Endothelial cell (in vitro differentiated cells): ENCODE data around the gene LIPE. TPM values are rescaled to one million over a fixed set of nuclear protein-coding genes. Genes with fewer than 3 reads are reported as not detected.
"Not testable (repeated sequence)": the region's sequence is repeated elsewhere in the genome, so short reads cannot be mapped to it uniquely, and the experiment has no call there.

ENCODE experiments used
- DNase-seq: peaks from one replicate; pipeline ENCODE4 v3.0.0; 2021; ENCODE audit warnings: low spot score
- H3K27ac Mint-ChIP-seq: one replicate; pipeline ENCODE4 v1.8.0; 2021; ENCODE audit warnings: mixed read lengths, inconsistent platforms; ENCODE audit not compliant: unreplicated experiment
- H3K27me3 Mint-ChIP-seq: one replicate; pipeline ENCODE4 v1.8.0; 2021; ENCODE audit warnings: mild to moderate bottlenecking, moderate library complexity, mixed read lengths, inconsistent platforms; ENCODE audit not compliant: unreplicated experiment
- H3K36me3 Mint-ChIP-seq: one replicate; pipeline ENCODE4 v1.8.0; 2021; ENCODE audit warnings: mild to moderate bottlenecking, low read depth, mixed read lengths, inconsistent platforms; ENCODE audit not compliant: unreplicated experiment
- H3K4me1 Mint-ChIP-seq: one replicate; pipeline ENCODE4 v1.8.0; 2021; ENCODE audit warnings: mild to moderate bottlenecking, mixed read lengths, inconsistent platforms; ENCODE audit not compliant: unreplicated experiment
- H3K4me3 Mint-ChIP-seq: one replicate; pipeline ENCODE4 v1.8.0; 2021; ENCODE audit warnings: mild to moderate bottlenecking, mixed read lengths, inconsistent platforms; ENCODE audit not compliant: unreplicated experiment
- H3K9me3 Mint-ChIP-seq: one replicate; pipeline ENCODE4 v1.8.0; 2021; ENCODE audit warnings: mixed read lengths, inconsistent platforms; ENCODE audit not compliant: unreplicated experiment
- CTCF ChIP-seq: fragments of 200-600 bp; sonication (generic); IDR thresholded peaks from one replicate; pipeline ENCODE4 v1.5.0; 2021; ENCODE audit warnings: antibody characterized with exemption; ENCODE audit not compliant: unreplicated experiment
- total RNA-seq: library from RNA; stranded (reverse); fragmentation: NEBNext Ultra II Directional; extraction: Animal tissue kit (Norgen Biotek cat#: 25700); gene quantifications from one replicate; pipeline ENCODE4 v1.2.1, GENCODE V29; 2021; ENCODE audit not compliant: unreplicated experiment

The LIPE gene
- total RNA-seq, 1 donor from 2014 or later: 5.5 TPM

- Mint-ChIP-seq H3K27me3 (peaks cover 3% of the 10 kb centered on the region), H3K4me3 (no peak overlapping the region), H3K36me3 (no peaks in the 10 kb centered on the region), H3K27ac (peak overlapping the region; percentile 12), H3K9me3 (no peaks in the 10 kb centered on the region), H3K4me1 (peaks cover 16% of the 10 kb centered on the region)
- DNase-seq: no peak
- no peak for TF ChIP-seq CTCF
Measured at GRCh38 chr19:42467183-42467760, 40.1 kb upstream of the LIPE start.

DNA sequence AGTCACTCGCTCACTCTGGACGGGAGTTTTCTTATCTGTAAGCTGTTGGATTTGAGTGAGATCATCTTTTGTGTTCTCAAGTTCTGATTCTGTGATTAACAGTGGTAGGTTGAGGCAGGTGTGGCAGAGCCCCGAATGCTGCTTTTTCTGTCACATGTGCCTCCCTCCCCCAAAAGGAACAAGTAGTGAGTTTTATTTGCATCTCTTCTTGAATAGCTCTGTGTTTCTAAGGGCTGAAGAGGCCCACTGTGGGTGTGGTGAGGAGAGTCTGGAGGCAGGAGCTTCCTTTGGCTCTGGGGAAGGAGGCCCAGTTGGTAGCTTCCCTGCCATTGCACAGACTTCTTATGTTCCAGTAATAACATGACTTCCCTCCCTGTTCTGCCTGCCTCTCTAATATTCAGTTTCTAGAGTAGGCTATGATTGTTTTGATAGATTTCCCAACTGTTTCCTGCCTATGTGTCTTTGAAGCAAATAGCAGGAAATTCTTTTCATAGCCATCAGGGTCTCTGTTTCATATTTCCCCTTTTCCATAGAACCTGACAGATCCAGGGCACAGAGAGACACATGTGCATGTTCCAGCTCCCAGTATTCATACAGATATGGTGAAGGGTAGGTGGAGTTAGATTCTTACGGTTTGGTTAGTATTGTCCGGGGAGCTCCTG lies 39.5 kb upstream of the LIPE start:
- DNase-seq: no peak
- Mint-ChIP-seq H3K27me3 (peaks cover 3% of the 10 kb centered on the region), H3K36me3 (no peaks in the 10 kb centered on the region), H3K4me3 (no peak overlapping the region), H3K4me1 (peaks cover 16% of the 10 kb centered on the region), H3K27ac (peak overlapping the region; percentile 12), H3K9me3 (no peaks in the 10 kb centered on the region)
- no peak for TF ChIP-seq CTCF

DNA sequence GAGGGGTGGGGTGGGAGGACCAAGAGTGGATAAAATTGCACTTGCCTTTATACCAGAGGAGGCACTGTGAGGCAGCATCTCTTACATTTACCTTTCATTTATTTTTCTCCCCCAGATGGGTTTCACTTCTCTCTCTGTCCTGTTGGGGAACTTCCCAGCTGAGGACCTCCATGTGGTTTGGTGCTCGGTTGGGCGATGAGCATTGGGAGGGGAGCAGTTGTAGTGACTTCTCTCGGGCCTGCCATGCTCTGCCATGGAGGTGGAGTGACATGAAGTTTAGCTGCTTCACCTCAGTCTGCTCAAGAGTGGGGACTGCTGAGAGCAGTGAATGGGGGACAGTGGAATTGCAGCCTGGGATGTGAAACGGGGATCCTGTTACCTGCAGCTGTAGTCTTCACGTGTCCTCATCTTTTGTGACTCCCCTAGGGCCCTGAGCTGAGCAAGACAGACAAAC lies 38.7 kb upstream of the LIPE start:
- Mint-ChIP-seq H3K9me3 (no peaks in the 10 kb centered on the region), H3K27me3 (peaks cover 3% of the 10 kb centered on the region), H3K4me3 (no peak overlapping the region), H3K27ac (no peak overlapping the region), H3K36me3 (no peaks in the 10 kb centered on the region), H3K4me1 (peaks cover 16% of the 10 kb centered on the region)
- no peak for DNase-seq
- no peak for TF ChIP-seq CTCF

DNA sequence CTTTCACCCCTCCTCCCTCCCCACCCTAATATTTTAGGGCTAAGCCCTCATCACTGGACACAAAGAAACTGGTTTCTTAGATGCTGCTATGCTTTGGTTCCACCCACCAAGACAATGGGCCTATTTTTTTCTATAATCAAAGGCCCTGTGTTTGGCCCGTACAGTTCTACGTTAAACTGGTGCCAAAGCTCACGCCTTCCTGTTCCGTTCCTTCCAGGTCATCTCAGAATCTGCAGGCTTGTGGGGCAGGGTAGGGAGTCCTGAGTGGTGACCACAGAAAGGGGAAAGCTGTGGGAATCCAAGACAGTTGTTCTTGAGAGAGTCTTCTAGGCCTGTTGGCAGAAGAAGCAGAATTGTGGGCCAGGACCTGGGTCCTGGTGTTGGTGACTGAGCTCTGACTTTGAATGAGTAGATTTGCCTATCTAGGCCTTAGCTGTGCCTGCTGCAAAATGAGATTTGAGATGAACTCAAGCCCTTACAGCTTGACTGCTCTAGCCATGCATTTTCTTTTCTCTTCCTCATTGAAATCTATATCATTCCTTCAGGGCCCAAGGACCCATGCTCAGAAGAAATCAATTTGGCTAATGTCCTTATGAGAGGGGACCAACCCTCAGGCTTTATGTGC lies 34.6 kb upstream of the LIPE start:
- no peak for TF ChIP-seq CTCF
- no peak overlapping the region for H3K27ac Mint-ChIP-seq
- H3K4me3 Mint-ChIP-seq: no peak overlapping the region

GRCh38 chr19:42461231-42461630 lies 34.0 kb upstream of the LIPE start:
- H3K9me3 Mint-ChIP-seq, H3K36me3 Mint-ChIP-seq, H3K27ac Mint-ChIP-seq, H3K27me3 Mint-ChIP-seq, H3K4me1 Mint-ChIP-seq, DNase-seq, H3K4me3 Mint-ChIP-seq: not testable (repeated sequence)

More for the DNA sequence above, 34.6 kb upstream of the LIPE start:
- no peaks in the 10 kb centered on the region for H3K9me3 Mint-ChIP-seq
- H3K4me1 Mint-ChIP-seq: peaks cover 11% of the 10 kb centered on the region
- no peaks in the 10 kb centered on the region for H3K36me3 Mint-ChIP-seq
- no peak for DNase-seq
- no peaks in the 10 kb centered on the region for H3K27me3 Mint-ChIP-seq
